Hepatocyte (in vitro differentiated cells): Measurements from ENCODE around the gene KIRREL3. TPM values are rescaled to one million over a fixed set of nuclear protein-coding genes. Genes with fewer than 3 reads are reported as not detected.

ENCODE experiments used
- DNase-seq: peaks from one replicate; pipeline ENCODE4 v3.0.0-alpha.2; 2016; ENCODE audit warnings: low spot score
- H2AFZ ChIP-seq: fragments of 200-600 bp; sonication (generic); 2 replicates; pipeline ENCODE4 v1.6.0; 2016; ENCODE audit warnings: antibody characterized with exemption, mild to moderate bottlenecking
- H3K27ac ChIP-seq: fragments of 200-600 bp; sonication (generic); 2 replicates; pipeline ENCODE4 v1.5.1; 2016; ENCODE audit warnings: mild to moderate bottlenecking
- H3K27me3 ChIP-seq: fragments of 200-600 bp; sonication (generic); 2 replicates; pipeline ENCODE4 v1.6.1; 2016
- H3K36me3 ChIP-seq: fragments of 200-600 bp; sonication (generic); replicated peaks from 2 replicates; pipeline ENCODE4 v1.5.1; 2016; ENCODE audit warnings: low read depth; ENCODE audit not compliant: insufficient read depth
- H3K4me1 ChIP-seq: fragments of 200-600 bp; sonication (generic); 2 replicates; pipeline ENCODE4 v1.5.1; 2016; ENCODE audit warnings: mild to moderate bottlenecking, moderate library complexity; ENCODE audit not compliant: insufficient read depth
- H3K4me2 ChIP-seq: fragments of 200-600 bp; sonication (generic); 2 replicates; pipeline ENCODE4 v1.6.0; 2016
- H3K4me3 ChIP-seq: fragments of 200-600 bp; sonication (generic); 2 replicates; pipeline ENCODE4 v1.5.1; 2016; ENCODE audit warnings: mild to moderate bottlenecking
- H3K79me2 ChIP-seq: fragments of 200-600 bp; sonication (generic); 2 replicates; pipeline ENCODE4 v1.6.0; 2017; ENCODE audit warnings: mild to moderate bottlenecking
- H3K9me2 ChIP-seq: fragments of 200-600 bp; sonication (generic); replicated peaks from 2 replicates; pipeline ENCODE4 v1.6.0; 2017; ENCODE audit warnings: mild to moderate bottlenecking; ENCODE audit not compliant: insufficient read depth
- H3K9me3 ChIP-seq: fragments of 200-600 bp; sonication (generic); 2 replicates; pipeline ENCODE4 v1.5.1; 2016; ENCODE audit warnings: low read depth, mild to moderate bottlenecking
- H4K20me1 ChIP-seq: fragments of 200-600 bp; sonication (generic); 2 replicates; pipeline ENCODE4 v1.6.0; 2016; ENCODE audit warnings: mild to moderate bottlenecking; ENCODE audit not compliant: insufficient read depth, poor library complexity, severe bottlenecking
- EZH2 ChIP-seq: fragments of 200-600 bp; sonication (generic); IDR thresholded peaks from 2 replicates; pipeline ENCODE4 v1.6.1; 2016; ENCODE audit warnings: antibody characterized with exemption, mild to moderate bottlenecking, borderline replicate concordance
- EZH2phosphoT487 ChIP-seq: fragments of 200-600 bp; sonication (generic); IDR thresholded peaks from one replicate; pipeline ENCODE4 v1.6.1; 2018; ENCODE audit warnings: antibody characterized with exemption, mild to moderate bottlenecking, low read depth, moderate library complexity; ENCODE audit not compliant: unreplicated experiment, severe bottlenecking
- WGBS: methylation state at CpG from one replicate; pipeline ENCODE4 v1.1.6; 2016; ENCODE audit warnings: low lambda C conversion rate; ENCODE audit errors: missing lambda C conversion rate; 5-methylcytosine and 5-hydroxymethylcytosine counted together
- polyA plus RNA-seq: library from polyadenylated mRNA; unstranded; fragments of >200 nt; fragmentation: Nextera tagmentation; extraction: Ambion mirVana; gene quantifications from 2 replicates; pipeline ENCODE4 v1.2.1, GENCODE V29; 2016
- total RNA-seq: library from RNA; depleted of rRNA; stranded (reverse); fragments of >200 nt; gene quantifications from 2 replicates; pipeline ENCODE4 v1.2.3, GENCODE V29; 2014
- TF ChIP-seq, protein P1 (sequence below): fragments of 200-600 bp; sonication (generic); IDR thresholded peaks from 2 replicates; pipeline ENCODE4 v1.5.1; 2016; ENCODE audit warnings: antibody characterized with exemption, mild to moderate bottlenecking; ENCODE audit not compliant: poor library complexity

Gene KIRREL3
- total and polyA plus RNA-seq, 2 experiments from 2014 or later: 0.33 to 0.86 TPM

- Histone ChIP-seq H4K20me1 (no peaks in the 10 kb centered on the region), H3K4me1 (no peaks in the 10 kb centered on the region), H3K9me2 (no peaks in the 10 kb centered on the region), H3K36me3 (no peaks in the 10 kb centered on the region), H3K27me3 (peaks cover 5% of the 10 kb centered on the region), H3K27ac (no peak overlapping the region), H3K79me2 (no peaks in the 10 kb centered on the region), H2AFZ (no peak overlapping the region), H3K4me3 (no peak overlapping the region), H3K4me2 (no peak overlapping the region), H3K9me3 (no peaks in the 10 kb centered on the region)
- TF ChIP-seq EZH2phosphoT487: no peak
- no peak for DNase-seq
- WGBS: 91% methylated on average over 10 of the region's 10 CpGs
Observed at GRCh38 chr11:126819194-126819593, 181.4 kb downstream of the KIRREL3 start.

DNA sequence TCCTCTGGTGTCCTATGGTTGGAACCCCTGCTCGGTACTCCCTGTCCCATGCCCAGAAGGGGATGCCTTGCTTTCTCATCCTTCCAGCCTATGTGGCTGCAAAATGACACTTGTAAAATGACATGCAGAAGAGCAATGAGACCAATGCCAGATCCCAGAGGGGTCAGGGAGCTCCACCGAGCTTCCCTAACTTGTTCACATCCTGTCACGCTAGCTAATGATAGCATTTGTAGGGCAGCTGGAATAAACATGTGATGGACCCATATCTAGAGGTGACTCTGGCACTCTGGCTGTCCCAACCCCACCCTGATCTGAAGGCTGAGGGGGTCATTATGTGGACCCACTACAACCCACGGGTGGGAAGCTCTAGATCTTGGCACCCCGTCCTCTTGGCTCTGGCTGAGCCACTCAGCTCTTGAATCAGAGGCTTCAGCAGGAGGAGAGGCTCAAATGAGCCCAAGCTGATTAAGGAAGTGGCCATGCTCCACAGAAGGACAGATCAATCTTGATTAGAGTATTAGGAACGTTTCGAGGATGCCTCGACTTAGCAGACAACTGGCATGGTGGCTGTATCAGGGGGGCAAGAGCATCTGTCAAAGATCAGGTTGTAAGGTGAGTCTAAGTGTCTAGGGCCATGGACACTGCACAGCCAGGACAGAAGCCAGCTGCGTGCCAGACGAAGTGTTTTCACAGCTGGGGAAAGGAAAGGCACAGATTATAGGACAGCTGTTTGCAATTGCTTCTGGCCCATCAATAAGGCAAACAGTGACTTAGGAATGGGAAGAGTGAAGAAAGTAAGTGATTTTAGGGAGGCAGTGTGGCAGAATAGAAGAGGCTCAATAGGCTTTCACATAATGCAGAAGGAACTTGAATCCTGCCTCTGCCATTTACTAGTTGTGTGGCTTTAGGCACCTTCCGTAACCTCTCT, 182.8 kb downstream of the KIRREL3 start:
- Histone ChIP-seq H4K20me1 (no peaks in the 10 kb centered on the region), H3K36me3 (no peaks in the 10 kb centered on the region), H3K79me2 (no peaks in the 10 kb centered on the region), H3K27ac (no peak overlapping the region), H3K4me2 (no peak overlapping the region), H3K9me2 (no peaks in the 10 kb centered on the region), H3K27me3 (peaks cover 2% of the 10 kb centered on the region), H3K4me3 (no peak overlapping the region), H3K9me3 (no peaks in the 10 kb centered on the region), H2AFZ (no peak overlapping the region), H3K4me1 (no peaks in the 10 kb centered on the region)
- DNase-seq: no peak
- WGBS: 66% methylated on average over 10 of the region's 11 CpGs
- TF ChIP-seq, protein P1, sequence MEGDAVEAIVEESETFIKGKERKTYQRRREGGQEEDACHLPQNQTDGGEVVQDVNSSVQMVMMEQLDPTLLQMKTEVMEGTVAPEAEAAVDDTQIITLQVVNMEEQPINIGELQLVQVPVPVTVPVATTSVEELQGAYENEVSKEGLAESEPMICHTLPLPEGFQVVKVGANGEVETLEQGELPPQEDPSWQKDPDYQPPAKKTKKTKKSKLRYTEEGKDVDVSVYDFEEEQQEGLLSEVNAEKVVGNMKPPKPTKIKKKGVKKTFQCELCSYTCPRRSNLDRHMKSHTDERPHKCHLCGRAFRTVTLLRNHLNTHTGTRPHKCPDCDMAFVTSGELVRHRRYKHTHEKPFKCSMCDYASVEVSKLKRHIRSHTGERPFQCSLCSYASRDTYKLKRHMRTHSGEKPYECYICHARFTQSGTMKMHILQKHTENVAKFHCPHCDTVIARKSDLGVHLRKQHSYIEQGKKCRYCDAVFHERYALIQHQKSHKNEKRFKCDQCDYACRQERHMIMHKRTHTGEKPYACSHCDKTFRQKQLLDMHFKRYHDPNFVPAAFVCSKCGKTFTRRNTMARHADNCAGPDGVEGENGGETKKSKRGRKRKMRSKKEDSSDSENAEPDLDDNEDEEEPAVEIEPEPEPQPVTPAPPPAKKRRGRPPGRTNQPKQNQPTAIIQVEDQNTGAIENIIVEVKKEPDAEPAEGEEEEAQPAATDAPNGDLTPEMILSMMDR: no peak
- no peak for TF ChIP-seq EZH2
- TF ChIP-seq EZH2phosphoT487: no peak

DNA sequence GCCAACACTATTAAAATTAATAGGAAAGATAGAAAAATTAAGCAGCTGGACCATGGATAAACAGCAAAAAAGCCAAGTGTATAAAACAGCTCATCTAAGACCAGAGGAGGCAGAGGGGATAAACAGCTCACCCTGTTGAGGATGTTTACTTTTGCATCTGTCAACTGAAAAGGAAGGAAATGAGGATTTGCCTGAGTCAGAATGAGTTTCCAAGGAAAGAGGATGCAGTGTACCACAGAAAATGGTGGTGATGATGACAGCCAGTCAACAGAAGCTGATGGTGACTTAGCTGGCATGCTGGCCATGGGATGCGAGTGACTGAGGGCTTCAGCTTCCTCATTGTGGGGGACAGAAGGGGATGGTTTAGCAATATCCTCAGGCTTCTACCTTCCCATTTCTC, 183.5 kb downstream of the KIRREL3 start:
- peaks cover 2% of the 10 kb centered on the region for H3K27me3 ChIP-seq
- no peaks in the 10 kb centered on the region for H3K4me1 ChIP-seq
- no peaks in the 10 kb centered on the region for H3K9me2 ChIP-seq
- H3K9me3 ChIP-seq: no peaks in the 10 kb centered on the region
- no peak overlapping the region for H3K4me2 ChIP-seq
- H3K27ac ChIP-seq: no peak overlapping the region
- WGBS: 82% methylated on average over 1 of the region's 1 CpG
- TF ChIP-seq EZH2phosphoT487: no peak
- TF ChIP-seq, protein P1: no peak
- TF ChIP-seq EZH2: no peak
- H3K79me2 ChIP-seq: no peaks in the 10 kb centered on the region
- no peak overlapping the region for H2AFZ ChIP-seq
- DNase-seq: no peak
- H4K20me1 ChIP-seq: no peaks in the 10 kb centered on the region
- no peak overlapping the region for H3K4me3 ChIP-seq
- H3K36me3 ChIP-seq: no peaks in the 10 kb centered on the region

- Histone ChIP-seq H3K4me3 (no peak overlapping the region), H3K4me1 (no peaks in the 10 kb centered on the region), H3K27ac (no peak overlapping the region), H3K9me2 (no peaks in the 10 kb centered on the region), H4K20me1 (no peaks in the 10 kb centered on the region), H3K36me3 (no peaks in the 10 kb centered on the region), H3K27me3 (peaks cover 2% of the 10 kb centered on the region), H2AFZ (no peak overlapping the region), H3K79me2 (no peaks in the 10 kb centered on the region), H3K4me2 (no peak overlapping the region), H3K9me3 (no peaks in the 10 kb centered on the region)
- no peak for TF ChIP-seq EZH2phosphoT487
- no peak for TF ChIP-seq EZH2
- TF ChIP-seq, protein P1: no peak
- DNase-seq: no peak
- WGBS: 37% methylated on average over 6 of the region's 6 CpGs
Observed at GRCh38 chr11:126816645-126817044, 183.9 kb downstream of the KIRREL3 start.
